RPMI8226 (cell line): Measurements from ENCODE around the gene SEMA3D.

Experiments
- DNase-seq: peaks from one replicate; pipeline ENCODE4 v3.0.0-alpha.2; 2015

Gene SEMA3D

GRCh38 chr7:85119934-85120333 lies 66.9 kb downstream of the SEMA3D start:
- no peak for DNase-seq

GRCh38 chr7:85115862-85116261 lies 71.0 kb downstream of the SEMA3D start:
- no peak for DNase-seq

- no peak for DNase-seq
Measured at GRCh38 chr7:85115006-85115405, 71.8 kb downstream of the SEMA3D start.

GRCh38 chr7:85114342-85114741 lies 72.5 kb downstream of the SEMA3D start:
- DNase-seq: no peak

GRCh38 chr7:85111761-85112160 lies 75.1 kb downstream of the SEMA3D start:
- DNase-seq: no peak

- DNase-seq: no peak
Measured at GRCh38 chr7:85106719-85107118, 80.1 kb downstream of the SEMA3D start.

- no peak for DNase-seq
Measured at GRCh38 chr7:85104432-85105205, 82.2 kb downstream of the SEMA3D start.

GRCh38 chr7:85103962-85104361 lies 82.9 kb downstream of the SEMA3D start:
- DNase-seq: no peak

GRCh38 chr7:85103357-85103756 lies 83.5 kb downstream of the SEMA3D start:
- DNase-seq: no peak

- DNase-seq: no peak
Measured at GRCh38 chr7:85102813-85103350, 84.0 kb downstream of the SEMA3D start.

GRCh38 chr7:85101347-85101746 lies 85.5 kb downstream of the SEMA3D start:
- no peak for DNase-seq

- no peak for DNase-seq
Measured at GRCh38 chr7:85097844-85098243, 89.0 kb downstream of the SEMA3D start.

- DNase-seq: no peak
Measured at GRCh38 chr7:85095806-85096205, 91.0 kb downstream of the SEMA3D start.

- DNase-seq: no peak
Measured at GRCh38 chr7:85095366-85095765, 91.5 kb downstream of the SEMA3D start.

GRCh38 chr7:85094046-85094725 lies 92.7 kb downstream of the SEMA3D start:
- DNase-seq: no peak

GRCh38 chr7:85091565-85091928 lies 95.3 kb downstream of the SEMA3D start:
- no peak for DNase-seq

GRCh38 chr7:85090919-85091564 lies 95.8 kb downstream of the SEMA3D start:
- DNase-seq: no peak

- no peak for DNase-seq
Measured at GRCh38 chr7:85090143-85090542, 96.7 kb downstream of the SEMA3D start.

GRCh38 chr7:85081846-85082245 lies 105.0 kb downstream of the SEMA3D start:
- DNase-seq: no peak

GRCh38 chr7:85081392-85081791 lies 105.5 kb downstream of the SEMA3D start:
- DNase-seq: no peak

- no peak for DNase-seq
Measured at GRCh38 chr7:85079434-85079833, 107.4 kb downstream of the SEMA3D start.

GRCh38 chr7:85078181-85078580 lies 108.7 kb downstream of the SEMA3D start:
- DNase-seq: no peak

GRCh38 chr7:85075864-85076263 lies 111.0 kb downstream of the SEMA3D start:
- DNase-seq: no peak

GRCh38 chr7:85074992-85075391 lies 111.9 kb downstream of the SEMA3D start:
- no peak for DNase-seq
